SJSA1 (cell line): ENCODE data around the gene CIT. TPM values are rescaled to one million over a fixed set of nuclear protein-coding genes. Genes with fewer than 3 reads are reported as not detected.
A peak's percentile ranks its signal among the peaks of the same experiment; 100 is the strongest.
"Not testable (repeated sequence)": the region's sequence is repeated elsewhere in the genome, so short reads cannot be mapped to it uniquely, and the experiment has no call there.

Experiments used
- DNase-seq, 2 experiments: peaks; one replicate each; pipeline ENCODE4 v3.0.0-alpha.2; 2015 to 2020; ENCODE audit warnings: low spot score in 2 of 2, low read depth in 1 of 2
- H3K27ac ChIP-seq: fragments of 250-450 bp; sonication (Bioruptor Pico); 2 replicates; pipeline ENCODE4 v1.5.1; 2020; ENCODE audit warnings: mild to moderate bottlenecking, moderate library complexity
- H3K27me3 ChIP-seq: fragments of 250-450 bp; sonication (Bioruptor Pico); replicated peaks from 2 replicates; pipeline ENCODE4 v1.5.1; 2020; ENCODE audit warnings: mild to moderate bottlenecking, moderate library complexity
- H3K36me3 ChIP-seq: fragments of 250-450 bp; sonication (Bioruptor Pico); 2 replicates; pipeline ENCODE4 v1.5.1; 2020; ENCODE audit warnings: mild to moderate bottlenecking
- H3K4me1 ChIP-seq: fragments of 250-450 bp; sonication (Bioruptor Pico); replicated peaks from 2 replicates; pipeline ENCODE4 v1.6.1; 2021; ENCODE audit warnings: mild to moderate bottlenecking
- H3K4me3 ChIP-seq: fragments of 250-450 bp; sonication (Bioruptor Pico); 2 replicates; pipeline ENCODE4 v1.5.1; 2020; ENCODE audit warnings: mild to moderate bottlenecking
- H3K9me3 ChIP-seq: fragments of 250-450 bp; sonication (Bioruptor Pico); replicated peaks from 2 replicates; pipeline ENCODE4 v1.5.1; 2020; ENCODE audit warnings: mild to moderate bottlenecking
- total RNA-seq: library from RNA; depleted of rRNA; stranded (reverse); fragments of >200 nt; shearing (Covaris generic); gene quantifications from 2 replicates; pipeline ENCODE4 v1.2.3, GENCODE V29; 2014; rRNA removed

CIT gene
- 21.1 and 33.7 TPM in 2 replicates for total RNA-seq

GRCh38 chr12:119876761-119877638 is at the start of gene CIT:
TSS of gene CIT (minus strand) at chr12:119877320. CDS start at chr12:119876168, 1,152 bp downstream.
- Histone ChIP-seq H3K36me3 (peaks cover 46% of the 10 kb centered on the region), H3K27me3 (no peaks in the 10 kb centered on the region), H3K9me3 (no peaks in the 10 kb centered on the region), H3K4me1 (peaks cover 12% of the 10 kb centered on the region), H3K4me3 (peak within 1 kb of the TSS; percentile 87), H3K27ac (peak within 1 kb of the TSS; percentile 93)
- DNase-seq, result peak; percentile 91

- no peak for DNase-seq
- Histone ChIP-seq H3K4me1 (no peaks in the 10 kb centered on the region), H3K4me3 (no peak overlapping the region)
Observed at GRCh38 chr12:119925269-119925668, 48.1 kb upstream of the CIT start.

GRCh38 chr12:119920064-119920463 is 42.9 kb upstream of the CIT start:
- Histone ChIP-seq H3K36me3 (no peaks in the 10 kb centered on the region), H3K4me3 (no peak overlapping the region), H3K9me3 (no peaks in the 10 kb centered on the region), H3K27ac (no peak overlapping the region), H3K4me1 (no peaks in the 10 kb centered on the region), H3K27me3 (peaks cover 6% of the 10 kb centered on the region; the same call in 1 of the 2 replicates)
- no peak for DNase-seq

More at GRCh38 chr12:119925269-119925668, 48.1 kb upstream of the CIT start:
- Histone ChIP-seq H3K36me3 (no peaks in the 10 kb centered on the region), H3K27ac (no peak overlapping the region), H3K9me3 (no peaks in the 10 kb centered on the region), H3K27me3 (peaks cover 14% of the 10 kb centered on the region)

- no peak for DNase-seq
- H3K27ac ChIP-seq, result no peak overlapping the region
Observed at GRCh38 chr12:119915894-119916510, 38.9 kb upstream of the CIT start.

GRCh38 chr12:119914666-119915065 is 37.5 kb upstream of the CIT start:
- Histone ChIP-seq H3K27ac (no peak overlapping the region), H3K9me3 (no peaks in the 10 kb centered on the region), H3K36me3 (no peaks in the 10 kb centered on the region), H3K4me3 (no peak overlapping the region), H3K27me3 (0 out of 2 replicates have a peak, but pooled peaks cover 3% of the 10 kb centered on the region), H3K4me1 (peaks cover 5% of the 10 kb centered on the region; the same call in 1 of the 2 replicates)
- no peak for DNase-seq

More at GRCh38 chr12:119915894-119916510, 38.9 kb upstream of the CIT start:
- Histone ChIP-seq H3K36me3 (no peaks in the 10 kb centered on the region), H3K27me3 (0 out of 2 replicates have a peak, but pooled peaks cover 3% of the 10 kb centered on the region), H3K9me3 (no peaks in the 10 kb centered on the region), H3K4me3 (no peak overlapping the region), H3K4me1 (peaks cover 5% of the 10 kb centered on the region; the same call in 1 of the 2 replicates)

- no peak overlapping the region for H3K4me3 ChIP-seq
- peaks cover 5% of the 10 kb centered on the region; the same call in 1 of the 2 replicates for H3K4me1 ChIP-seq
- no peak overlapping the region for H3K27ac ChIP-seq
Observed at GRCh38 chr12:119913536-119914330, 36.6 kb upstream of the CIT start.

DNA sequence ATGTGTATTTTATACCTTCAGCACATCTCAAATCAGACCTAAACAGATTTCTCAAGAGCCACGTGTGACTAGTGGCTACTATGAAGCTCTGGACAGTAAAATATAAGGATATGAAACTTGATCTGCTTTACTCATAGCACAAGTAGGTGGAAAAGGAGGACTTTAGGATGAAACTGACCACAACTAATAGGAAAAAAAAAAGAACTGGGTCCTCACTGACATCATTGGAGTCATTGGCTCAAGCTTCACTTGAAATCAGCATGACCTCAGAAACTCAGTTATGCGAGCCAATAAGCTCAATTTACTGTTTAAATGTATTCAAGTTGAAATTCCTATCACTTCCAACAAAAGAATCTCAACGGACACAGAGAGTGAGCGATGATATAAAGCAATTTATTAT is 34.1 kb upstream of the CIT start:
- H3K27me3 ChIP-seq, result 0 out of 2 replicates have a peak, but pooled peaks cover 3% of the 10 kb centered on the region
- no peak for DNase-seq
- no peaks in the 10 kb centered on the region for H3K36me3 ChIP-seq
- H3K9me3 ChIP-seq, result no peaks in the 10 kb centered on the region
- H3K4me3 ChIP-seq, result no peak overlapping the region
- peaks cover 5% of the 10 kb centered on the region; the same call in 1 of the 2 replicates for H3K4me1 ChIP-seq
- H3K27ac ChIP-seq, result no peak overlapping the region

More at GRCh38 chr12:119913536-119914330, 36.6 kb upstream of the CIT start:
- no peaks in the 10 kb centered on the region for H3K36me3 ChIP-seq
- DNase-seq, result no peak
- H3K27me3 ChIP-seq, result 0 out of 2 replicates have a peak, but pooled peaks cover 3% of the 10 kb centered on the region
- H3K9me3 ChIP-seq, result no peaks in the 10 kb centered on the region

DNA sequence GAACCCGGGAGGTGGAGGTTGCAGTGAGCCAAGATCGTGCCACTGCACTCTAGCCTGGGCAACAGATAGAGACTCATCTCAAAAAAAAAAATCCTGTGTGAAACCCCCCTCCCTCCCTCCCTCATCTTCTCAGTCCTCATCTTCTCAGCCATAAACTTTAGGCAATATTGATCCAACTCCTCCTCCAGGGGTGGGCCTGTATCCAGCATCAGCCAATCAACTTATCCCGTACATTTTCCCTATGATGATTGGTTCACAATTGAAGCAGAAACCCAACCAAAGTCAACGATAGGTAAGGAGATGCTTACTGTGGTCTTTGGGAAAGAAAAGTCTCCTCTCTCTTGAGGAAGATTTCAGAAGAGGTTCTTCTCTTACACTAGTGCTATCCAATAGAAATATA is 33.5 kb upstream of the CIT start:
- no peaks in the 10 kb centered on the region for H3K36me3 ChIP-seq
- 0 out of 2 replicates have a peak, but pooled peaks cover 3% of the 10 kb centered on the region for H3K27me3 ChIP-seq
- no peak overlapping the region for H3K4me3 ChIP-seq
- no peak for DNase-seq
- H3K27ac ChIP-seq, result no peak overlapping the region
- H3K4me1 ChIP-seq, result peaks cover 5% of the 10 kb centered on the region; the same call in 1 of the 2 replicates
- no peaks in the 10 kb centered on the region for H3K9me3 ChIP-seq

GRCh38 chr12:119902084-119902509 is 25.0 kb upstream of the CIT start:
- Histone ChIP-seq H3K9me3 (no peaks in the 10 kb centered on the region), H3K4me1 (no peaks in the 10 kb centered on the region), H3K36me3 (no peaks in the 10 kb centered on the region), H3K27ac (no peak overlapping the region), H3K27me3 (no peaks in the 10 kb centered on the region), H3K4me3 (no peak overlapping the region)
- DNase-seq, result peak; percentile 53 to 60

- H3K36me3 ChIP-seq, result no peaks in the 10 kb centered on the region
- no peak overlapping the region for H3K27ac ChIP-seq
- H3K27me3 ChIP-seq, result no peaks in the 10 kb centered on the region
- no peak for DNase-seq
- H3K4me3 ChIP-seq, result no peak overlapping the region
- no peaks in the 10 kb centered on the region for H3K9me3 ChIP-seq
- no peaks in the 10 kb centered on the region for H3K4me1 ChIP-seq
Observed at GRCh38 chr12:119901670-119902069, 24.6 kb upstream of the CIT start.

DNA sequence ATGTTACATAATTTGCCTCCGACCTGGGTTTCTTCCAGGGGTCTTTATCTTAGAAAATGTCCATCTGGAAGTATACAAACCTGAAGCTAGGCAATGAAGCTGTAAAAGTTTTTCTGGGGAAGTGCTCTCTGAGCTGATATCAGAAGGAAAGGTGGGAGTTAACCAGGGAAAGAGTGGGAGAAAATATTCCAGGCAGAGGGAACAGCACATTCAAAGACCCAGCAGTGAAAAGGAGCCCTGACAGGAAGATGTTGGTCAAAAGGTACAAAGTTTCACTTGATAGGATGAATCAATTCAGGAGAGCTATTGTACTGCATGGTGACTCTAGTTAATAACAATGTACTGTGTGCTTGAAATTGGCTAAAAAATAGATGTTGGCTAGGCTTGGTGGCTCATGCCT is 17.8 kb upstream of the CIT start:
- H3K4me3 ChIP-seq, result no peak overlapping the region
- no peaks in the 10 kb centered on the region for H3K36me3 ChIP-seq
- no peaks in the 10 kb centered on the region for H3K9me3 ChIP-seq
- DNase-seq, result no peak
- no peak overlapping the region for H3K27ac ChIP-seq
- no peaks in the 10 kb centered on the region for H3K27me3 ChIP-seq
- peaks cover 2% of the 10 kb centered on the region; the same call in 1 of the 2 replicates for H3K4me1 ChIP-seq

GRCh38 chr12:119892611-119893010 is 15.5 kb upstream of the CIT start:
- H3K4me3 ChIP-seq, H3K27ac ChIP-seq, H3K27me3 ChIP-seq, DNase-seq, H3K4me1 ChIP-seq, H3K36me3 ChIP-seq, H3K9me3 ChIP-seq: not testable (repeated sequence)

DNA sequence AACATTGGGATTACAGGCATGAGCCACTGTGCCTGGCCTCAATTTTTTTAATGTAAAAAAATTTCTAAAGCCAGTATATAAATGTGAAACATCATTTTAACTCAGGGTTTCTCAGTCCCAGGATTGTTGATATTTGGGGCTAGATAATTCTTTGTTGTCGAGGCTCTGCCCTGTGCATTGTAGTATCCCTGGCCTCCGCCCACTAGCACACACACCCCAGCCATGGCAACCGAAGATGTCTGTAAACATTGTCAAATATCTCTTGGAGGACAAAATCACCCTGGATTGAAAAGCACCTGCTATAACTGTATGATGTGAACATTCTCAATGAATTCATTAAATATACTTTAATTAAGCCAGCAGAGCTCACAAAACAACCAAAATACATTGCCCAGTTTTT is 8.4 kb upstream of the CIT start:
- 0 out of 2 replicates have a peak, but pooled peaks cover 3% of the 10 kb centered on the region for H3K4me1 ChIP-seq
- H3K36me3 ChIP-seq, result no peaks in the 10 kb centered on the region
- H3K27me3 ChIP-seq, result no peaks in the 10 kb centered on the region
- H3K4me3 ChIP-seq, result no peak overlapping the region
- no peak for DNase-seq
- H3K9me3 ChIP-seq, result no peaks in the 10 kb centered on the region
- no peak overlapping the region for H3K27ac ChIP-seq
